ENCODE results near the gene TENT4B. TPM values are rescaled to one million over a fixed set of nuclear protein-coding genes. Genes with fewer than 3 reads are reported as not detected.

Gene TENT4B
- total RNA-seq, 3 donors from 2014 or later, result 13.4 to 16.4 (median 13.6) TPM

- Histone ChIP-seq H3K4me1 (no peaks in the 10 kb centered on the region), H3K27ac (no peak overlapping the region)
- no peak for DNase-seq (ENCODE audit: low spot score in 2 of 2)
Measured at GRCh38 chr16:50265260-50265659, 112.2 kb downstream of the TENT4B start.

DNA sequence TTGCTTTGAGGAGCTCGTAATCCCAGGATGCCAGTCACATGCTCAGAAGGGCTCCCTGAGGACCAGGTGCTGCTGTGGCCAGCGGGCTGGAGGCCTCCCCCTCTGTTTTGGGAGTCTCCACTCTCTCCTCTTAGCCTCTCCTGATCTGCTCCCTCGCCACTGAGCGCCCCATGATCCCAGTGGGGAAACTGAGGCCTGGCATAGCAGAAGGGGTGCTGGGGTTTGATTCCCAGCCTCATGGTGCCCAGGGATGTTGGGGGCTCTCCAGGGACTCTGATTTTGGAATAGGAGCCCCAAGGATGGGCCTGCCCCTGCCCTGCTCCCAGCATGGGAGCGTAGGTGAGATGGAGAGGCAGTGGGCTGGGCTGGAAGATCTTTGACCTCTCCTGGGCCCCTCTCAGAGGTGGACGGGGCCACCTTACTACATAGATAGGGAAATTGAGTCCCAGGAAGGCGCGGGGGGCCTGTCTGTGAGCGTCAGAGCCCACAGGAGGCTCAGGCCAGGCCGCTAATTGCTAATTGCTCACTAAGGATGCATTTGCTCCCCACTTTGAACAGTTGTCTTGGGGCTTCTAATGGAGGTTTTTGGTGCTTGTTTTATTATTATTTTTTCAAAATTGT, 112.7 kb downstream of the TENT4B start:
- DNase-seq (ENCODE audit: low spot score in 2 of 2), result no peak
- Histone ChIP-seq H3K27me3 (no peaks in the 10 kb centered on the region), H3K4me3 (peak overlapping the region in 2 of 3 donors; percentile 32 to 58), H3K4me1 (no peaks in the 10 kb centered on the region), H3K36me3 (no peaks in the 10 kb centered on the region), H3K9me3 (no peaks in the 10 kb centered on the region), H3K27ac (no peak overlapping the region)
- intact Hi-C loops (cut with DNase I; ENCODE audit: low total_unique reads), result no loop called here
- TF ChIP-seq CTCF (IDR thresholded peaks at IDR 0.05) (no peak), POLR2A (IDR thresholded peaks at IDR 0.05) (no peak), POLR2AphosphoS5 (IDR thresholded peaks at IDR 0.05) (no peak)

More at GRCh38 chr16:50265260-50265659, 112.2 kb downstream of the TENT4B start:
- TF ChIP-seq POLR2AphosphoS5 (IDR thresholded peaks at IDR 0.05), result no peak
- TF ChIP-seq CTCF (IDR thresholded peaks at IDR 0.05), result no peak
- TF ChIP-seq POLR2A (IDR thresholded peaks at IDR 0.05), result no peak
- Histone ChIP-seq H3K36me3 (no peaks in the 10 kb centered on the region), H3K4me3 (no peak overlapping the region), H3K9me3 (no peaks in the 10 kb centered on the region), H3K27me3 (no peaks in the 10 kb centered on the region)
- intact Hi-C loops (cut with DNase I; ENCODE audit: low total_unique reads), result no loop called here

- intact Hi-C loops (cut with DNase I; ENCODE audit: low total_unique reads), result no loop called here
- Histone ChIP-seq H3K27ac (peak within 1 kb of the TSS in 1 of 2 donors; percentile 66), H3K4me1 (no peaks in the 10 kb centered on the region), H3K4me3 (peak within 1 kb of the TSS; percentile 27 to 58 (median 32)), H3K9me3 (no peaks in the 10 kb centered on the region), H3K27me3 (no peaks in the 10 kb centered on the region), H3K36me3 (no peaks in the 10 kb centered on the region)
- DNase-seq (ENCODE audit: low spot score in 2 of 2), result no peak
- TF ChIP-seq POLR2AphosphoS5 (IDR thresholded peaks at IDR 0.05) (no peak), POLR2A (IDR thresholded peaks at IDR 0.05) (no peak), CTCF (IDR thresholded peaks at IDR 0.05) (no peak)
Measured at GRCh38 chr16:50266337-50267091, 113.4 kb downstream of the TENT4B start, which contains the start of gene ADCY7. TSS of gene ADCY7 (plus strand) at chr16:50266551. CDS start at chr16:50288180, 21,629 bp downstream.

- H3K27ac ChIP-seq, result peak overlapping the region in 1 of 2 donors; percentile 25
- H3K4me3 ChIP-seq, result peak overlapping the region in 1 of 3 donors; percentile 32
- DNase-seq (ENCODE audit: low spot score in 2 of 2), result no peak
- TF ChIP-seq CTCF (IDR thresholded peaks at IDR 0.05) (no peak), POLR2AphosphoS5 (IDR thresholded peaks at IDR 0.05) (no peak), POLR2A (IDR thresholded peaks at IDR 0.05) (no peak)
- H3K27me3 ChIP-seq, result no peaks in the 10 kb centered on the region
- no peaks in the 10 kb centered on the region for H3K4me1 ChIP-seq
- no peaks in the 10 kb centered on the region for H3K9me3 ChIP-seq
- no peaks in the 10 kb centered on the region for H3K36me3 ChIP-seq
- intact Hi-C loops (cut with DNase I; ENCODE audit: low total_unique reads), result no loop called here
Measured at GRCh38 chr16:50267151-50267631, 114.1 kb downstream of the TENT4B start.

GRCh38 chr16:50267651-50268050, 114.5 kb downstream of the TENT4B start:
- DNase-seq (ENCODE audit: low spot score in 2 of 2), result no peak
- H3K36me3 ChIP-seq, result no peaks in the 10 kb centered on the region
- peak overlapping the region in 1 of 2 donors; percentile 25 for H3K27ac ChIP-seq
- H3K4me1 ChIP-seq, result no peaks in the 10 kb centered on the region
- no peak for TF ChIP-seq POLR2A (IDR thresholded peaks at IDR 0.05)
- no peak for TF ChIP-seq POLR2AphosphoS5 (IDR thresholded peaks at IDR 0.05)
- no peak for TF ChIP-seq CTCF (IDR thresholded peaks at IDR 0.05)
- H3K4me3 ChIP-seq, result no peak overlapping the region
- intact Hi-C loops (cut with DNase I; ENCODE audit: low total_unique reads), result no loop called here
- no peaks in the 10 kb centered on the region for H3K9me3 ChIP-seq
- H3K27me3 ChIP-seq, result no peaks in the 10 kb centered on the region

Data from breast epithelium (tissue), 4 donors.